Right lobe of liver (tissue), 6 donors: ENCODE measurements around the gene ARRDC5. TPM values are rescaled to one million over a fixed set of nuclear protein-coding genes. Genes with fewer than 3 reads are reported as not detected.

Experiments used
- ATAC-seq, 4 donors: fragments of 200-7000 bp; cut with Tn5 transposase; one replicate each; pipeline ENCODE4 v1.9.1; 2020; ENCODE audit warnings: mild to moderate bottlenecking in 4 of 4, moderate library complexity in 4 of 4
- DNase-seq, 3 donors: peaks; one replicate each; pipeline ENCODE4 v3.0.0-alpha.2; 2020
- H3K27ac ChIP-seq, 3 donors: fragments of 200-600 bp; one replicate each; pipeline ENCODE4 v1.8.0; 2022
- H3K27me3 ChIP-seq, 2 donors: fragments of 200-600 bp; one replicate each; pipeline ENCODE4 v1.8.0; 2022
- H3K36me3 ChIP-seq, 4 donors: fragments of 200-600 bp; sonication (generic) in 1 of 4; one replicate each; pipeline versions ENCODE4 v1.5.1 to v1.8.0; 2017 to 2022; ENCODE audit warnings: control low read depth in 1 of 4
- H3K4me1 ChIP-seq, 4 donors: fragments of 200-600 bp; sonication (generic) in 1 of 4; one replicate each; pipeline versions ENCODE4 v1.5.1 to v1.8.0; 2017 to 2022; ENCODE audit warnings: control low read depth in 1 of 4
- H3K4me3 ChIP-seq, 3 donors: fragments of 200-600 bp; one replicate each; pipeline ENCODE4 v1.8.0; 2022
- H3K9me3 ChIP-seq, 4 donors: fragments of 200-600 bp; sonication (generic) in 1 of 4; one replicate each; pipeline versions ENCODE4 v1.5.1 to v1.8.0; 2017 to 2022; ENCODE audit warnings: control low read depth in 1 of 4
- CTCF ChIP-seq, 4 donors: fragments of 200-600 bp in 3 of 4; fragments of 450-650 bp in 1 of 4; IDR thresholded peaks; one replicate each; pipeline versions ENCODE4 v1.5.1 to v1.8.0; 2016 to 2022; ENCODE audit warnings: antibody characterized with exemption in 4 of 4, mild to moderate bottlenecking in 2 of 4
- POLR2A ChIP-seq: fragments of 450-650 bp; IDR thresholded peaks from one replicate; pipeline ENCODE4 v1.6.1; 2017; ENCODE audit warnings: antibody characterized with exemption, mild to moderate bottlenecking
- WGBS: methylation state at CpG from one replicate; pipeline ENCODE4 v1.1.6; 2018; ENCODE audit warnings: low coverage, low lambda C conversion rate; ENCODE audit not compliant: insufficient coverage; ENCODE audit errors: missing lambda C conversion rate; 5-methylcytosine and 5-hydroxymethylcytosine counted together
- intact Hi-C, 2 donors: fragments of 100-400 bp; cut with DNase I; formaldehyde crosslinking; loops; one replicate each; pipeline versions ENCODE4 v1.11.2 to v1.14.1; 2022
- total RNA-seq, 6 experiments: library from RNA; depleted of rRNA in 2 of 6; stranded (reverse); fragments of >200 nt in 2 of 6; fragmentation: NEBNext Ultra II Directional in 3 of 6; extraction: Animal tissue kit (Norgen Biotek cat#: 25700) in 3 of 6; gene quantifications; one replicate each; pipeline versions ENCODE4 v1.1.0 to v1.2.4, GENCODE V29; 2016 to 2023
- donor health status: DM: no; HTN: yes; CAD: no.
- donor health status: DM: no; HTN: no; CAD: no.
- donor health status: DM: no; HTN: no; CAD: no.
- donor health status: DM: no; HTN: yes; CAD: no.
- donor health status: DM: no; HTN: yes; CAD: no.

Gene ARRDC5
- total RNA-seq, 6 experiments from 2014 or later = 0.15 to 0.35 (median 0.17) TPM; not detected in 3

- intact Hi-C loops = loop anchor here (5.0 kb wide), 1 partner anchor 162 kb away; no protein-coding TSS in a partner anchor
- no peaks in the 10 kb centered on the region for H3K27me3 ChIP-seq
- H3K27ac ChIP-seq = no peak overlapping the region
- no peak for TF ChIP-seq CTCF (IDR thresholded peaks at IDR 0.05)
- no peak overlapping the region for H3K4me3 ChIP-seq
- DNase-seq = peak in 1 of 3 donors; percentile 57
- no peaks in the 10 kb centered on the region for H3K9me3 ChIP-seq
- no peaks in the 10 kb centered on the region for H3K36me3 ChIP-seq
- H3K4me1 ChIP-seq = peaks cover 0 to 8% (median 0%) of the 10 kb centered on the region in 4 donors
- ATAC-seq = peak in 2 of 4 donors; percentile 11 to 48
- 62% methylated on average over 6 of the region's 10 CpGs for WGBS
Measured at GRCh38 chr19:4870025-4870700, 32.5 kb downstream of the ARRDC5 start.

GRCh38 chr19:4868286-4868834 lies 34.3 kb downstream of the ARRDC5 start:
- no peaks in the 10 kb centered on the region for H3K36me3 ChIP-seq
- peak overlapping the region in 2 of 3 donors; percentile 77 to 78 for H3K4me3 ChIP-seq
- WGBS = 54% methylated on average over 4 of the region's 10 CpGs
- TF ChIP-seq POLR2A = no peak
- TF ChIP-seq CTCF (IDR thresholded peaks at IDR 0.05) = no peak
- H3K4me1 ChIP-seq = peaks cover 0 to 8% (median 0%) of the 10 kb centered on the region in 4 donors
- DNase-seq (no peak), ATAC-seq (no peak)
- intact Hi-C loops = no loop called here
- no peaks in the 10 kb centered on the region for H3K27me3 ChIP-seq
- peak overlapping the region in 1 of 3 donors; percentile 82 for H3K27ac ChIP-seq
- H3K9me3 ChIP-seq = no peaks in the 10 kb centered on the region

- Histone ChIP-seq H3K27ac (peak within 1 kb of the TSS; percentile 56 to 82 (median 73)), H3K4me1 (peaks cover 0 to 8% (median 0%) of the 10 kb centered on the region in 4 donors), H3K9me3 (no peaks in the 10 kb centered on the region), H3K27me3 (no peaks in the 10 kb centered on the region), H3K4me3 (peak within 1 kb of the TSS; percentile 77 to 80 (median 78)), H3K36me3 (no peaks in the 10 kb centered on the region)
- intact Hi-C loops = no loop called here
- peak; percentile 97 to 99 (median 99) for DNase-seq
- 19% methylated on average over 7 of the region's 46 CpGs for WGBS
- ATAC-seq = peak; percentile 92 to 99 (median 97)
- TF ChIP-seq CTCF (IDR thresholded peaks at IDR 0.05) (no peak), POLR2A (peak; percentile 55)
Measured at GRCh38 chr19:4867534-4868285, 35.0 kb downstream of the ARRDC5 start, which contains the start of gene PLIN3. Gene PLIN3 (minus strand): TSS chr19:4867667. CDS start chr19:4861394, 6,273 bp downstream.

GRCh38 chr19:4866595-4867424 lies 35.9 kb downstream of the ARRDC5 start:
- DNase-seq = peak; percentile 68 to 78 (median 74)
- ATAC-seq = peak; percentile 15 to 47 (median 24)
- Histone ChIP-seq H3K27ac (peak overlapping the region; percentile 56 to 73 (median 56)), H3K9me3 (no peaks in the 10 kb centered on the region), H3K36me3 (no peaks in the 10 kb centered on the region), H3K27me3 (no peaks in the 10 kb centered on the region), H3K4me3 (peak overlapping the region; percentile 77 to 80 (median 78)), H3K4me1 (peaks cover 0 to 8% (median 0%) of the 10 kb centered on the region in 4 donors)
- intact Hi-C loops = no loop called here
- WGBS = 0% methylated on average over 16 of the region's 22 CpGs
- TF ChIP-seq CTCF (IDR thresholded peaks at IDR 0.05) (no peak), POLR2A (no peak)
